T follicular helper cell (primary cell): ENCODE data around the gene TMEM250.
"Not testable (repeated sequence)": the region's sequence is repeated elsewhere in the genome, so short reads cannot be mapped to it uniquely, and the experiment has no call there.

Experiments
- DNase-seq: peaks from one replicate; pipeline ENCODE4 v3.0.0-alpha.2; 2020; ENCODE audit warnings: low read depth

TMEM250 gene

GRCh38 chr9:136111190-136111589, 7.5 kb downstream of the TMEM250 start:
- no peak for DNase-seq

GRCh38 chr9:136110082-136111061, 8.3 kb downstream of the TMEM250 start:
- no peak for DNase-seq

- peak; percentile 86 for DNase-seq
These were observed 9.2 kb downstream of the TMEM250 start for GRCh38 chr9:136109351-136110081.

- no peak for DNase-seq
These were observed 9.9 kb downstream of the TMEM250 start for GRCh38 chr9:136108648-136109266.

- DNase-seq = no peak
These were observed 10.6 kb downstream of the TMEM250 start for GRCh38 chr9:136107953-136108647.

- no peak for DNase-seq
These were observed 11.3 kb downstream of the TMEM250 start for GRCh38 chr9:136107155-136107952.

- no peak for DNase-seq
These were observed 13.1 kb downstream of the TMEM250 start for GRCh38 chr9:136105398-136106135.

- no peak for DNase-seq
These were observed 13.8 kb downstream of the TMEM250 start for GRCh38 chr9:136104916-136105315.

GRCh38 chr9:136104488-136104800, 14.2 kb downstream of the TMEM250 start:
- DNase-seq = no peak

- no peak for DNase-seq
These were observed 14.8 kb downstream of the TMEM250 start for GRCh38 chr9:136103651-136104487.

GRCh38 chr9:136101615-136102074, 17.0 kb downstream of the TMEM250 start:
- not testable (repeated sequence) for DNase-seq

- no peak for DNase-seq
These were observed 17.7 kb downstream of the TMEM250 start for GRCh38 chr9:136100700-136101614.

- no peak for DNase-seq
These were observed 19.1 kb downstream of the TMEM250 start for GRCh38 chr9:136099542-136099941.

- no peak for DNase-seq
These were observed 19.8 kb downstream of the TMEM250 start for GRCh38 chr9:136098844-136099243.

- no peak for DNase-seq
These were observed 20.5 kb downstream of the TMEM250 start for GRCh38 chr9:136098210-136098609.

GRCh38 chr9:136096505-136097001, 22.1 kb downstream of the TMEM250 start:
- DNase-seq = no peak

GRCh38 chr9:136095070-136096058, 23.3 kb downstream of the TMEM250 start, which contains the start of gene NACC2:
Gene NACC2 (minus strand): TSS chr9:136095289. CDS start chr9:136050521, 44,768 bp downstream.
- no peak for DNase-seq
